ENCODE data around the gene ADAM12.

- TF ChIP-seq CTCF (IDR thresholded peaks at IDR 0.05) (no peak), POLR2A (IDR thresholded peaks at IDR 0.05) (no peak)
These were observed 329.8 kb downstream of the ADAM12 start for GRCh38 chr10:126058507-126058906.
